ENCODE results near the gene REM1. TPM values are rescaled to one million over a fixed set of nuclear protein-coding genes. Genes with fewer than 3 reads are reported as not detected.
A peak's percentile ranks its signal among the peaks of the same experiment; 100 is the strongest.
"Not testable (repeated sequence)": the region's sequence is repeated elsewhere in the genome, so short reads cannot be mapped to it uniquely, and the experiment has no call there.

REM1 gene
- total RNA-seq, 4 donors from 2014 or later: 1.3 to 4.4 (median 2.9) TPM; not detected in 1

- H3K4me3 ChIP-seq (ENCODE audit: low read depth, poor library complexity, severe bottlenecking): no peak overlapping the region
- intact Hi-C loops (cut with DNase I; ENCODE audit: low total_unique reads): no loop called here
- no peak for TF ChIP-seq POLR2A (IDR thresholded peaks at IDR 0.05)
- TF ChIP-seq, protein P1, sequence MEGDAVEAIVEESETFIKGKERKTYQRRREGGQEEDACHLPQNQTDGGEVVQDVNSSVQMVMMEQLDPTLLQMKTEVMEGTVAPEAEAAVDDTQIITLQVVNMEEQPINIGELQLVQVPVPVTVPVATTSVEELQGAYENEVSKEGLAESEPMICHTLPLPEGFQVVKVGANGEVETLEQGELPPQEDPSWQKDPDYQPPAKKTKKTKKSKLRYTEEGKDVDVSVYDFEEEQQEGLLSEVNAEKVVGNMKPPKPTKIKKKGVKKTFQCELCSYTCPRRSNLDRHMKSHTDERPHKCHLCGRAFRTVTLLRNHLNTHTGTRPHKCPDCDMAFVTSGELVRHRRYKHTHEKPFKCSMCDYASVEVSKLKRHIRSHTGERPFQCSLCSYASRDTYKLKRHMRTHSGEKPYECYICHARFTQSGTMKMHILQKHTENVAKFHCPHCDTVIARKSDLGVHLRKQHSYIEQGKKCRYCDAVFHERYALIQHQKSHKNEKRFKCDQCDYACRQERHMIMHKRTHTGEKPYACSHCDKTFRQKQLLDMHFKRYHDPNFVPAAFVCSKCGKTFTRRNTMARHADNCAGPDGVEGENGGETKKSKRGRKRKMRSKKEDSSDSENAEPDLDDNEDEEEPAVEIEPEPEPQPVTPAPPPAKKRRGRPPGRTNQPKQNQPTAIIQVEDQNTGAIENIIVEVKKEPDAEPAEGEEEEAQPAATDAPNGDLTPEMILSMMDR (IDR thresholded peaks at IDR 0.05): no peak
- WGBS, 2 donors: 38 to 54% methylated on average over 2 of the region's 2 CpGs
- no peak for DNase-seq (ENCODE audit: low spot score in 2 of 2)
Measured at GRCh38 chr20:31494131-31494530, 19.0 kb downstream of the REM1 start.

DNA sequence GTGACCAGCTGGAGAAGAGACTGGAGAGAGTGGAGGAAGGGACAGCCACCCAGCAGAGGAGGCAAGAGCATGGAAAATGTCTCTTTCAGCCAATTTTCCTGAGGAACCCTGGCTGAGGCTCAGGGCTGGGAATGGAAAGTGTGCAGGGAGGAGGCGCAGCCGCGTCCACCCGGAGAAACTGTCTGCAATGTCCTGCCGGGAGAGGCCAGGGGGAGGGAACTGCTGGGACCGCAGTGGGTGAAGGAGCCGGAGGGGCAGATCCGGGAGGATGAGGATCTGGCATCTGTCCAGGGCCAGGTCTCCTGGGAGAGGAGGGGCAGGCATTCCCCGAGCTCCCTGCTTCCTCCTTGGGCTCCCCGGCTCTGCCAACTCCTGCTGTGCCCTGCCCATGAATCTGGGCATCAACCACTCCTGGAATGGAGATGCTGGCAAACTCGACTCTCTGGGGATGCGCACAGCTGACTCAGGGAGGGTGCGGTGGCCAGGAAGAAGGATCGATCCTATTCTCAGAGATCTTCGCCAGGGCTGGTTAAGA is 21.7 kb downstream of the REM1 start:
- 11% methylated on average over 13 to 14 of the region's 15 CpGs for WGBS, 2 donors
- peak in 1 of 2 donors; percentile 92 for DNase-seq (ENCODE audit: low spot score in 2 of 2)
- no peak overlapping the region for H3K4me3 ChIP-seq (ENCODE audit: low read depth, poor library complexity, severe bottlenecking)
- TF ChIP-seq, protein P1 (IDR thresholded peaks at IDR 0.05): no peak
- no peak for TF ChIP-seq POLR2A (IDR thresholded peaks at IDR 0.05)
- intact Hi-C loops (cut with DNase I; ENCODE audit: low total_unique reads): no loop called here

DNA sequence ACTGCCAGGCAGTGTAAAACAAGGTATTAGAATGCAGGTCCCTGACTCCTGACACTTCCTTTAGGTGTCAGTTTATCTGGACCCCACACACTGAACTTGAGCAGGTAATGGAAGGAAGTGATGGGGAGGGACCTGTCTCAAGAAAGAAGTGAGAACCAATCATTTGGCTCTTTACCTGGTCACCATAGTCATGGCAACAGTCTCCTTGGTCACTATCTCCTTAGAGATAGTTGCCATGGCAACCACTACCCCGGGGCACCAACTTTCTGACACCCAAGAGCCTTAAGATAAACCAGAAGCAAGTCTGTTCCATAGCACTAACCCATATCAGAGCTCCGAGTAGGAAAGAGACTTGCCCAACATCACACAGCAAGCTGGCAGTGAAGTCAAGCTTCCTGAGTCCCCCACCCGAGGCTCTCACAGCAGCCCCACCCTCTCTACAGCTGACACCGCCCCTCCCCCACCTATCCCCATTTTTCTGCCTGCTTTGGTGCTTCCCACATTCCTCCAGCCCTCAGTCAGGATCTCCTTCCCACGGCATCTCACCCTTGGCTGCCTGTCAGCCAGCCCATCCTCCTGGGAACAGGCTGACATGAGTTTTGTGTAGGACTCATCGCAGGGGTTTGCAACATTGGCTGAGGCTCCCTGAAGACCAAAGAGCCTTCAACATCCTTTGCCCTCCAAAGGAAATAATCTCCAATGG is 22.9 kb downstream of the REM1 start:
- intact Hi-C loops (cut with DNase I; ENCODE audit: low total_unique reads): no loop called here
- no peak for DNase-seq (ENCODE audit: low spot score in 2 of 2)
- TF ChIP-seq POLR2A (IDR thresholded peaks at IDR 0.05): no peak
- TF ChIP-seq, protein P1 (IDR thresholded peaks at IDR 0.05): no peak
- no peak overlapping the region for H3K4me3 ChIP-seq (ENCODE audit: low read depth, poor library complexity, severe bottlenecking)
- 29 to 42% methylated on average over 6 of the region's 6 CpGs for WGBS, 2 donors

DNA sequence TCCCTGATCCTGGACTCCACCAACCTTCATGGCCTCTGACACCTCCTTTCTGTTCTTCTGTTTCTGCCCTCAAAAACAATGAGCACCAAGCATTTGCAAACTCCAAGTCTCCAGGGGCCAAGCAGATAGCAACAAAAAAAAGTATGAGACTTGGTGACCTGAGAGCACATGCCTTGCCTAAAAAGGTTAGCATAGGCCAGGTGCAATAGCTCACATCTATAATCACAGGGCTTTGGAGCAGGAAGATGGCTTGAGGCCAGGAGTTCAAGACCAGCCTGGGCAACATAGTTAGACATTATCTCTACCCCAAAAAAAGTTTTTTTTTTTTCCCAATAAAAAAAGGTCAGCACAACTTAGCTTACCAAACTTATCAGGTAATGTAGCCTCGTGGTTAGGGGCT is 25.4 kb downstream of the REM1 start:
- no peak for TF ChIP-seq POLR2A (IDR thresholded peaks at IDR 0.05)
- TF ChIP-seq, protein P1 (IDR thresholded peaks at IDR 0.05): no peak
- DNase-seq (ENCODE audit: low spot score in 2 of 2): no peak
- intact Hi-C loops (cut with DNase I; ENCODE audit: low total_unique reads): loop anchor here (5.0 kb wide), 1 partner anchor 38 kb away; no protein-coding TSS in a partner anchor
- no peak overlapping the region for H3K4me3 ChIP-seq (ENCODE audit: low read depth, poor library complexity, severe bottlenecking)
- 50 to 76% methylated on average over 1 of the region's 1 CpG for WGBS, 2 donors

- TF ChIP-seq, protein P1 (IDR thresholded peaks at IDR 0.05): peak in 2 of 3 donors; percentile 81 to 93
- WGBS, 2 donors: 40 to 43% methylated on average over 15 to 17 of the region's 20 CpGs
- intact Hi-C loops (cut with DNase I; ENCODE audit: low total_unique reads): loop anchor here (5.0 kb wide), 1 partner anchor 41 kb away; no protein-coding TSS in a partner anchor
- not testable (repeated sequence) for H3K4me3 ChIP-seq (ENCODE audit: low read depth, poor library complexity, severe bottlenecking)
- DNase-seq (ENCODE audit: low spot score in 2 of 2): peak; percentile 72 to 95
Measured at GRCh38 chr20:31502884-31503673, 28.0 kb downstream of the REM1 start.

All from lower leg skin (tissue), 4 donors.